Measurements from ENCODE around the gene HOXB6. TPM values are rescaled to one million over a fixed set of nuclear protein-coding genes. Genes with fewer than 3 reads are reported as not detected.

Gene HOXB6
- total and polyA plus RNA-seq, 4 donors, result 0.17 to 1.1 (median 0.46) TPM

DNA sequence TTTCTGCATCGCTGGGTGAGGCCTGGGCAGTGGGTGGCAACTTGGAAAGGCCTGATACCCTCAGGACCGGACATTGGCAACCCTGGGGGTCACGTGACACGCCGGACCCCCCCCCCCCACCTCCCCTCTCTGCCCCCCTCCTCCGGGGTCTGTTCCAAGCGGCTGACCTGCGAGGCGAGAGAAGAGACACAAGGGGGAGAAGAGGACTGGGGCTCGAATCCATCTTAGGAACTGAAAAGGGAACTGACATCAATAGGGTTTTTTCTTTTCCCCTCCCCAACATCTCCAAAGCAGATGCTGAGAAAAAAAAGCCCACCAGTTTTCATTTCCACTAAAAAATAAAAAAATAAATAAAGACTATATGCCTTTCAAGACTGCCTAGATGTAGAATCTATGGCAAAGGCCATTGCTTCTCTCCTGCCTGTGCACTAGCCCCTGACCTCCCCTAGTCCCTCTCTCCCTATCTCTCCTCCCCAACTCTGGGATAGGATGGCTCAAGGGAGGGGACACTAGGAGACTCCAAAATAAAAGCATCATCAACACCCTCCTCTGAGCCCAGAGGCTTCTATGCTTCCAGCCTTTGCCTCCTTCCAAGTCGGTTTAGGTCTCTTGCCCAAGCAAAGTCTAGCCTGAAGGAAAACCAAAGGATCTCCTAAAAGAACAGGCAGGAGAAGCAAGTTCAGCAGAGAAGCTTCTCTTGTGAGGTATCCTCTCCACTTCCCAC is 52.2 kb downstream of the HOXB6 start:
- DNase-seq (ENCODE audit: low spot score), result no peak
- Histone ChIP-seq H3K9ac (ENCODE audit: low read depth in 1 of 2, low read length in 2 of 2) (no peak overlapping the region), H3K27ac (ENCODE audit: low read depth in 1 of 2, low read length in 2 of 2) (peak overlapping the region in 1 of 2 donors; percentile 19), H3K4me1 (ENCODE audit: control insufficient read depth in 4 of 4, insufficient read depth in 4 of 4, low read length in 3 of 4) (peaks cover 0 to 1% (median 0%) of the 10 kb centered on the region in 4 donors), H3K9me3 (ENCODE audit: control insufficient read depth in 4 of 4, low read length in 3 of 4) (no peaks in the 10 kb centered on the region), H3K27me3 (ENCODE audit: control insufficient read depth in 4 of 4, insufficient read depth in 4 of 4, low read length in 3 of 4) (peaks cover 0 to 9% (median 2%) of the 10 kb centered on the region in 4 donors), H3K4me3 (ENCODE audit: low read depth in 1 of 3, low read length in 3 of 3) (no peak overlapping the region), H3K36me3 (ENCODE audit: control insufficient read depth in 4 of 4, insufficient read depth in 3 of 4, low read depth in 1 of 4, low read length in 3 of 4) (no peaks in the 10 kb centered on the region)
- WGBS, result 25% methylated on average over 11 of the region's 11 CpGs
- TF ChIP-seq, protein P1, sequence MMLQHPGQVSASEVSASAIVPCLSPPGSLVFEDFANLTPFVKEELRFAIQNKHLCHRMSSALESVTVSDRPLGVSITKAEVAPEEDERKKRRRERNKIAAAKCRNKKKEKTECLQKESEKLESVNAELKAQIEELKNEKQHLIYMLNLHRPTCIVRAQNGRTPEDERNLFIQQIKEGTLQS (IDR thresholded peaks at IDR 0.05), result no peak
- TF ChIP-seq HNF4G (IDR thresholded peaks at IDR 0.05) (no peak), JUND (IDR thresholded peaks at IDR 0.05) (no peak), GABPA (IDR thresholded peaks at IDR 0.05 in 1 of 2, conservative IDR thresholded peaks at IDR 0.05 in 1 of 2) (no peak), RXRA (IDR thresholded peaks at IDR 0.05) (no peak), TAF1 (conservative IDR thresholded peaks at IDR 0.05) (no peak), FOXA1 (IDR thresholded peaks at IDR 0.05) (no peak), YY1 (IDR thresholded peaks at IDR 0.05) (no peak), HNF4A (conservative IDR thresholded peaks at IDR 0.05) (no peak), FOXA2 (IDR thresholded peaks at IDR 0.05) (no peak), SP1 (IDR thresholded peaks at IDR 0.05) (no peak), NR2F2 (IDR thresholded peaks at IDR 0.05) (no peak), RAD21 (IDR thresholded peaks at IDR 0.05) (no peak), EGR1 (IDR thresholded peaks at IDR 0.05; ENCODE audit: low read depth in 2 of 2) (no peak)
- TF ChIP-seq, protein P2, sequence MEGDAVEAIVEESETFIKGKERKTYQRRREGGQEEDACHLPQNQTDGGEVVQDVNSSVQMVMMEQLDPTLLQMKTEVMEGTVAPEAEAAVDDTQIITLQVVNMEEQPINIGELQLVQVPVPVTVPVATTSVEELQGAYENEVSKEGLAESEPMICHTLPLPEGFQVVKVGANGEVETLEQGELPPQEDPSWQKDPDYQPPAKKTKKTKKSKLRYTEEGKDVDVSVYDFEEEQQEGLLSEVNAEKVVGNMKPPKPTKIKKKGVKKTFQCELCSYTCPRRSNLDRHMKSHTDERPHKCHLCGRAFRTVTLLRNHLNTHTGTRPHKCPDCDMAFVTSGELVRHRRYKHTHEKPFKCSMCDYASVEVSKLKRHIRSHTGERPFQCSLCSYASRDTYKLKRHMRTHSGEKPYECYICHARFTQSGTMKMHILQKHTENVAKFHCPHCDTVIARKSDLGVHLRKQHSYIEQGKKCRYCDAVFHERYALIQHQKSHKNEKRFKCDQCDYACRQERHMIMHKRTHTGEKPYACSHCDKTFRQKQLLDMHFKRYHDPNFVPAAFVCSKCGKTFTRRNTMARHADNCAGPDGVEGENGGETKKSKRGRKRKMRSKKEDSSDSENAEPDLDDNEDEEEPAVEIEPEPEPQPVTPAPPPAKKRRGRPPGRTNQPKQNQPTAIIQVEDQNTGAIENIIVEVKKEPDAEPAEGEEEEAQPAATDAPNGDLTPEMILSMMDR (IDR thresholded peaks at IDR 0.05; ENCODE audit: low read depth, low read length, missing input control), result no peak
- TF ChIP-seq, protein P3, sequence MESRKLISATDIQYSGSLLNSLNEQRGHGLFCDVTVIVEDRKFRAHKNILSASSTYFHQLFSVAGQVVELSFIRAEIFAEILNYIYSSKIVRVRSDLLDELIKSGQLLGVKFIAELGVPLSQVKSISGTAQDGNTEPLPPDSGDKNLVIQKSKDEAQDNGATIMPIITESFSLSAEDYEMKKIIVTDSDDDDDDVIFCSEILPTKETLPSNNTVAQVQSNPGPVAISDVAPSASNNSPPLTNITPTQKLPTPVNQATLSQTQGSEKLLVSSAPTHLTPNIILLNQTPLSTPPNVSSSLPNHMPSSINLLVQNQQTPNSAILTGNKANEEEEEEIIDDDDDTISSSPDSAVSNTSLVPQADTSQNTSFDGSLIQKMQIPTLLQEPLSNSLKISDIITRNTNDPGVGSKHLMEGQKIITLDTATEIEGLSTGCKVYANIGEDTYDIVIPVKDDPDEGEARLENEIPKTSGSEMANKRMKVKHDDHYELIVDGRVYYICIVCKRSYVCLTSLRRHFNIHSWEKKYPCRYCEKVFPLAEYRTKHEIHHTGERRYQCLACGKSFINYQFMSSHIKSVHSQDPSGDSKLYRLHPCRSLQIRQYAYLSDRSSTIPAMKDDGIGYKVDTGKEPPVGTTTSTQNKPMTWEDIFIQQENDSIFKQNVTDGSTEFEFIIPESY (IDR thresholded peaks at IDR 0.05), result no peak
- TF ChIP-seq, protein P4, sequence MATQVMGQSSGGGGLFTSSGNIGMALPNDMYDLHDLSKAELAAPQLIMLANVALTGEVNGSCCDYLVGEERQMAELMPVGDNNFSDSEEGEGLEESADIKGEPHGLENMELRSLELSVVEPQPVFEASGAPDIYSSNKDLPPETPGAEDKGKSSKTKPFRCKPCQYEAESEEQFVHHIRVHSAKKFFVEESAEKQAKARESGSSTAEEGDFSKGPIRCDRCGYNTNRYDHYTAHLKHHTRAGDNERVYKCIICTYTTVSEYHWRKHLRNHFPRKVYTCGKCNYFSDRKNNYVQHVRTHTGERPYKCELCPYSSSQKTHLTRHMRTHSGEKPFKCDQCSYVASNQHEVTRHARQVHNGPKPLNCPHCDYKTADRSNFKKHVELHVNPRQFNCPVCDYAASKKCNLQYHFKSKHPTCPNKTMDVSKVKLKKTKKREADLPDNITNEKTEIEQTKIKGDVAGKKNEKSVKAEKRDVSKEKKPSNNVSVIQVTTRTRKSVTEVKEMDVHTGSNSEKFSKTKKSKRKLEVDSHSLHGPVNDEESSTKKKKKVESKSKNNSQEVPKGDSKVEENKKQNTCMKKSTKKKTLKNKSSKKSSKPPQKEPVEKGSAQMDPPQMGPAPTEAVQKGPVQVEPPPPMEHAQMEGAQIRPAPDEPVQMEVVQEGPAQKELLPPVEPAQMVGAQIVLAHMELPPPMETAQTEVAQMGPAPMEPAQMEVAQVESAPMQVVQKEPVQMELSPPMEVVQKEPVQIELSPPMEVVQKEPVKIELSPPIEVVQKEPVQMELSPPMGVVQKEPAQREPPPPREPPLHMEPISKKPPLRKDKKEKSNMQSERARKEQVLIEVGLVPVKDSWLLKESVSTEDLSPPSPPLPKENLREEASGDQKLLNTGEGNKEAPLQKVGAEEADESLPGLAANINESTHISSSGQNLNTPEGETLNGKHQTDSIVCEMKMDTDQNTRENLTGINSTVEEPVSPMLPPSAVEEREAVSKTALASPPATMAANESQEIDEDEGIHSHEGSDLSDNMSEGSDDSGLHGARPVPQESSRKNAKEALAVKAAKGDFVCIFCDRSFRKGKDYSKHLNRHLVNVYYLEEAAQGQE (IDR thresholded peaks at IDR 0.05), result no peak
- TF ChIP-seq, protein P5, sequence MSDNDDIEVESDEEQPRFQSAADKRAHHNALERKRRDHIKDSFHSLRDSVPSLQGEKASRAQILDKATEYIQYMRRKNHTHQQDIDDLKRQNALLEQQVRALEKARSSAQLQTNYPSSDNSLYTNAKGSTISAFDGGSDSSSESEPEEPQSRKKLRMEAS (IDR thresholded peaks at IDR 0.05), result no peak
